ENCODE measurements around the gene CCDC154.
A peak's percentile ranks its signal among the peaks of the same experiment; 100 is the strongest.

CCDC154 gene

DNA sequence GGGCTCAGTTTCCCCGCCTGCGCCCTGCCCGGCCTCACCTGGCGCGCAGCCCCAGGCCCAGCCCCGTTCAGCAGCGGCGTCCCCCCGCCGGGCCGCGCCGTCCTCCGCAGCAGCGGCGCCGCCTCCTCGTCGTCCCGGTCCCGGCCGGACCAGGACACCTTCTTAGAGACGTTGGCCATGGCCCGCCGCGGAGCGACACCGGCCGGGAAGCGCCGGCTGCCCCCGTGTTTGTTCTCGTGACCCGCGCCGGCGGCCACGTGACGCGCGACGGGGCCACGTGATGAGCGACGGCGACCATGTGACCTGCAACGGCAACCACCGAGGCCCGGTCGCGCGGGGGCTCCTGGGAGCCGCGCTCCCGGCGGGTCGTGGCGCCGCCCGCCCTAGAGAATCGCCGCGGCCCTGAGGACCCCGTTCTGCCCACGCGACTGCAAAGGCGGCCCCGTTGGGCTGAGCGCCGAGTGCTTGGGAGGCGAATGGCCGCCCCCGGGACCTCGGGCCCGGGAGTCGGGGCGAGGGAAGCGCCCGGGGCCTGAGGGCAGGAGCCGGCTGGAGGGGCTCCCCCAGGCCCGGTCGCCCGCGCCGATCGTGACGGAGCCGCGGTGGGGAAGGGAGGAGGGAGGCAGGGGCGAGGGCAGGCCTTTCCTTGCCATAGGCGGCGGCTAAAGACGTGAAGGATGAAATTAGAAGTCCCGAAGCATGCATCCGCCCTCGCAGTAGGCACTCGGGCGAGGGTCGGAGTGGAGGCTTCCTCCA lies 30.6 kb upstream of the CCDC154 start, which contains the start of gene CLCN7 (continued):
- TF ChIP-seq, protein P1, sequence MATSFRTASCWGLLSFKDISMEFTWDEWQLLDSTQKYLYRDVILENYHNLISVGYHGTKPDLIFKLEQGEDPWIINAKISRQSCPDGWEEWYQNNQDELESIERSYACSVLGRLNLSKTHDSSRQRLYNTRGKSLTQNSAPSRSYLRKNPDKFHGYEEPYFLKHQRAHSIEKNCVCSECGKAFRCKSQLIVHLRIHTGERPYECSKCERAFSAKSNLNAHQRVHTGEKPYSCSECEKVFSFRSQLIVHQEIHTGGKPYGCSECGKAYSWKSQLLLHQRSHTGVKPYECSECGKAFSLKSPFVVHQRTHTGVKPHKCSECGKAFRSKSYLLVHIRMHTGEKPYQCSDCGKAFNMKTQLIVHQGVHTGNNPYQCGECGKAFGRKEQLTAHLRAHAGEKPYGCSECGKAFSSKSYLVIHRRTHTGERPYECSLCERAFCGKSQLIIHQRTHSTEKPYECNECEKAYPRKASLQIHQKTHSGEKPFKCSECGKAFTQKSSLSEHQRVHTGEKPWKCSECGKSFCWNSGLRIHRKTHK (tag by site-specific recombination; IDR thresholded peaks at IDR 0.05): no peak
- TF ChIP-seq SCRT1 (tag by site-specific recombination; IDR thresholded peaks at IDR 0.05; ENCODE audit: borderline replicate concordance) (no peak), ZIC2 (tag by site-specific recombination; IDR thresholded peaks at IDR 0.05) (no peak), ZBTB21 (tag by site-specific recombination; IDR thresholded peaks at IDR 0.05) (no peak), ZNF324 (tag by site-specific recombination; IDR thresholded peaks at IDR 0.05) (no peak), ZNF514 (tag by site-specific recombination; IDR thresholded peaks at IDR 0.05) (no peak), ZNF701 (tag by site-specific recombination; IDR thresholded peaks at IDR 0.05) (no peak), ZNF473 (tag by site-specific recombination; IDR thresholded peaks at IDR 0.05) (no peak), KLF7 (tag by site-specific recombination; IDR thresholded peaks at IDR 0.05; ENCODE audit: borderline replicate concordance) (no peak), ZBTB8A (tag by site-specific recombination; IDR thresholded peaks at IDR 0.05) (peak; percentile 56), ZNF544 (tag by site-specific recombination; IDR thresholded peaks at IDR 0.05) (no peak), ZNF114 (tag by site-specific recombination; IDR thresholded peaks at IDR 0.05) (no peak), ZNF248 (tag by site-specific recombination; IDR thresholded peaks at IDR 0.05) (no peak), ZNF48 (tag by site-specific recombination; IDR thresholded peaks at IDR 0.05) (no peak), ZNF658 (tag by site-specific recombination; IDR thresholded peaks at IDR 0.05) (no peak), ZNF223 (tag by site-specific recombination; IDR thresholded peaks at IDR 0.05) (no peak), ZNF292 (tag by site-specific recombination; IDR thresholded peaks at IDR 0.05; ENCODE audit: borderline replicate concordance, low read depth) (no peak), ZNF350 (tag by site-specific recombination; IDR thresholded peaks at IDR 0.05) (no peak), BCL11B (tag by site-specific recombination; IDR thresholded peaks at IDR 0.05; ENCODE audit: low read depth) (no peak), ZNF174 (tag by site-specific recombination; IDR thresholded peaks at IDR 0.05) (no peak), ZFP41 (tag by site-specific recombination; IDR thresholded peaks at IDR 0.05; ENCODE audit: borderline replicate concordance) (no peak), ZNF501 (tag by site-specific recombination; IDR thresholded peaks at IDR 0.05) (no peak)
- TF ChIP-seq, protein P2, sequence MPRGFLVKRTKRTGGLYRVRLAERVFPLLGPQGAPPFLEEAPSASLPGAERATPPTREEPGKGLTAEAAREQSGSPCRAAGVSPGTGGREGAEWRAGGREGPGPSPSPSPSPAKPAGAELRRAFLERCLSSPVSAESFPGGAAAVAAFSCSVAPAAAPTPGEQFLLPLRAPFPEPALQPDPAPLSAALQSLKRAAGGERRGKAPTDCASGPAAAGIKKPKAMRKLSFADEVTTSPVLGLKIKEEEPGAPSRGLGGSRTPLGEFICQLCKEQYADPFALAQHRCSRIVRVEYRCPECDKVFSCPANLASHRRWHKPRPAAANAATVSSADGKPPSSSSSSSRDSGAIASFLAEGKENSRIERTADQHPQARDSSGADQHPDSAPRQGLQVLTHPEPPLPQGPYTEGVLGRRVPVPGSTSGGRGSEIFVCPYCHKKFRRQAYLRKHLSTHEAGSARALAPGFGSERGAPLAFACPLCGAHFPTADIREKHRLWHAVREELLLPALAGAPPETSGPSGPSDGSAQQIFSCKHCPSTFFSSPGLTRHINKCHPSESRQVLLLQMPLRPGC (tag by site-specific recombination; IDR thresholded peaks at IDR 0.05): no peak; the same call in 1 of the 2 replicates
- TF ChIP-seq, protein P3, sequence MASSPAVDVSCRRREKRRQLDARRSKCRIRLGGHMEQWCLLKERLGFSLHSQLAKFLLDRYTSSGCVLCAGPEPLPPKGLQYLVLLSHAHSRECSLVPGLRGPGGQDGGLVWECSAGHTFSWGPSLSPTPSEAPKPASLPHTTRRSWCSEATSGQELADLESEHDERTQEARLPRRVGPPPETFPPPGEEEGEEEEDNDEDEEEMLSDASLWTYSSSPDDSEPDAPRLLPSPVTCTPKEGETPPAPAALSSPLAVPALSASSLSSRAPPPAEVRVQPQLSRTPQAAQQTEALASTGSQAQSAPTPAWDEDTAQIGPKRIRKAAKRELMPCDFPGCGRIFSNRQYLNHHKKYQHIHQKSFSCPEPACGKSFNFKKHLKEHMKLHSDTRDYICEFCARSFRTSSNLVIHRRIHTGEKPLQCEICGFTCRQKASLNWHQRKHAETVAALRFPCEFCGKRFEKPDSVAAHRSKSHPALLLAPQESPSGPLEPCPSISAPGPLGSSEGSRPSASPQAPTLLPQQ (tag by site-specific recombination; IDR thresholded peaks at IDR 0.05): peak; percentile 79
- TF ChIP-seq, protein P4, sequence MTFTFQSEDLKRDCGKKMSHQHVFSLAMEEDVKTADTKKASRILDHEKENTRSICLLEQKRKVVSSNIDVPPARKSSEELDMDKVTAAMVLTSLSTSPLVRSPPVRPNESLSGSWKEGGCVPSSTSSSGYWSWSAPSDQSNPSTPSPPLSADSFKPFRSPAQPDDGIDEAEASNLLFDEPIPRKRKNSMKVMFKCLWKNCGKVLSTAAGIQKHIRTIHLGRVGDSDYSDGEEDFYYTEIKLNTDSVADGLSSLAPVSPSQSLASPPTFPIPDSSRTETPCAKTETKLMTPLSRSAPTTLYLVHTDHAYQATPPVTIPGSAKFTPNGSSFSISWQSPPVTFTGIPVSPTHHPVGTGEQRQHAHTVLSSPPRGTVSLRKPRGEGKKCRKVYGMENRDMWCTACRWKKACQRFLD (tag by site-specific recombination; IDR thresholded peaks at IDR 0.05): peak; percentile 99
- TF ChIP-seq, protein P5, sequence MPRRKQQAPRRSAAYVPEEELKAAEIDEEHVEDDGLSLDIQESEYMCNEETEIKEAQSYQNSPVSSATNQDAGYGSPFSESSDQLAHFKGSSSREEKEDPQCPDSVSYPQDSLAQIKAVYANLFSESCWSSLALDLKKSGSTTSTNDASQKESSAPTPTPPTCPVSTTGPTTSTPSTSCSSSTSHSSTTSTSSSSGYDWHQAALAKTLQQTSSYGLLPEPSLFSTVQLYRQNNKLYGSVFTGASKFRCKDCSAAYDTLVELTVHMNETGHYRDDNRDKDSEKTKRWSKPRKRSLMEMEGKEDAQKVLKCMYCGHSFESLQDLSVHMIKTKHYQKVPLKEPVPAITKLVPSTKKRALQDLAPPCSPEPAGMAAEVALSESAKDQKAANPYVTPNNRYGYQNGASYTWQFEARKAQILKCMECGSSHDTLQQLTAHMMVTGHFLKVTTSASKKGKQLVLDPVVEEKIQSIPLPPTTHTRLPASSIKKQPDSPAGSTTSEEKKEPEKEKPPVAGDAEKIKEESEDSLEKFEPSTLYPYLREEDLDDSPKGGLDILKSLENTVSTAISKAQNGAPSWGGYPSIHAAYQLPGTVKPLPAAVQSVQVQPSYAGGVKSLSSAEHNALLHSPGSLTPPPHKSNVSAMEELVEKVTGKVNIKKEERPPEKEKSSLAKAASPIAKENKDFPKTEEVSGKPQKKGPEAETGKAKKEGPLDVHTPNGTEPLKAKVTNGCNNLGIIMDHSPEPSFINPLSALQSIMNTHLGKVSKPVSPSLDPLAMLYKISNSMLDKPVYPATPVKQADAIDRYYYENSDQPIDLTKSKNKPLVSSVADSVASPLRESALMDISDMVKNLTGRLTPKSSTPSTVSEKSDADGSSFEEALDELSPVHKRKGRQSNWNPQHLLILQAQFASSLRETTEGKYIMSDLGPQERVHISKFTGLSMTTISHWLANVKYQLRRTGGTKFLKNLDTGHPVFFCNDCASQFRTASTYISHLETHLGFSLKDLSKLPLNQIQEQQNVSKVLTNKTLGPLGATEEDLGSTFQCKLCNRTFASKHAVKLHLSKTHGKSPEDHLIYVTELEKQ (tag by site-specific recombination; IDR thresholded peaks at IDR 0.05; ENCODE audit: borderline replicate concordance): no peak
- TF ChIP-seq, protein P6, sequence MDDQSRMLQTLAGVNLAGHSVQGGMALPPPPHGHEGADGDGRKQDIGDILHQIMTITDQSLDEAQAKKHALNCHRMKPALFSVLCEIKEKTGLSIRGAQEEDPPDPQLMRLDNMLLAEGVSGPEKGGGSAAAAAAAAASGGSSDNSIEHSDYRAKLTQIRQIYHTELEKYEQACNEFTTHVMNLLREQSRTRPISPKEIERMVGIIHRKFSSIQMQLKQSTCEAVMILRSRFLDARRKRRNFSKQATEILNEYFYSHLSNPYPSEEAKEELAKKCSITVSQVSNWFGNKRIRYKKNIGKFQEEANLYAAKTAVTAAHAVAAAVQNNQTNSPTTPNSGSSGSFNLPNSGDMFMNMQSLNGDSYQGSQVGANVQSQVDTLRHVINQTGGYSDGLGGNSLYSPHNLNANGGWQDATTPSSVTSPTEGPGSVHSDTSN (CRISPR knock-in tag; IDR thresholded peaks at IDR 0.05): peak; percentile 37; the same call in 1 of the 2 replicates
- TF ChIP-seq, protein P7, sequence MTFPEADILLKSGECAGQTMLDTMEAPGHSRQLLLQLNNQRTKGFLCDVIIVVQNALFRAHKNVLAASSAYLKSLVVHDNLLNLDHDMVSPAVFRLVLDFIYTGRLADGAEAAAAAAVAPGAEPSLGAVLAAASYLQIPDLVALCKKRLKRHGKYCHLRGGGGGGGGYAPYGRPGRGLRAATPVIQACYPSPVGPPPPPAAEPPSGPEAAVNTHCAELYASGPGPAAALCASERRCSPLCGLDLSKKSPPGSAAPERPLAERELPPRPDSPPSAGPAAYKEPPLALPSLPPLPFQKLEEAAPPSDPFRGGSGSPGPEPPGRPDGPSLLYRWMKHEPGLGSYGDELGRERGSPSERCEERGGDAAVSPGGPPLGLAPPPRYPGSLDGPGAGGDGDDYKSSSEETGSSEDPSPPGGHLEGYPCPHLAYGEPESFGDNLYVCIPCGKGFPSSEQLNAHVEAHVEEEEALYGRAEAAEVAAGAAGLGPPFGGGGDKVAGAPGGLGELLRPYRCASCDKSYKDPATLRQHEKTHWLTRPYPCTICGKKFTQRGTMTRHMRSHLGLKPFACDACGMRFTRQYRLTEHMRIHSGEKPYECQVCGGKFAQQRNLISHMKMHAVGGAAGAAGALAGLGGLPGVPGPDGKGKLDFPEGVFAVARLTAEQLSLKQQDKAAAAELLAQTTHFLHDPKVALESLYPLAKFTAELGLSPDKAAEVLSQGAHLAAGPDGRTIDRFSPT (tag by site-specific recombination; IDR thresholded peaks at IDR 0.05): no peak

Measured in HEK293 (cell line).